ENCODE measurements around the gene LIPK.
A peak's percentile ranks its signal among the peaks of the same experiment; 100 is the strongest.

Gene LIPK

DNA sequence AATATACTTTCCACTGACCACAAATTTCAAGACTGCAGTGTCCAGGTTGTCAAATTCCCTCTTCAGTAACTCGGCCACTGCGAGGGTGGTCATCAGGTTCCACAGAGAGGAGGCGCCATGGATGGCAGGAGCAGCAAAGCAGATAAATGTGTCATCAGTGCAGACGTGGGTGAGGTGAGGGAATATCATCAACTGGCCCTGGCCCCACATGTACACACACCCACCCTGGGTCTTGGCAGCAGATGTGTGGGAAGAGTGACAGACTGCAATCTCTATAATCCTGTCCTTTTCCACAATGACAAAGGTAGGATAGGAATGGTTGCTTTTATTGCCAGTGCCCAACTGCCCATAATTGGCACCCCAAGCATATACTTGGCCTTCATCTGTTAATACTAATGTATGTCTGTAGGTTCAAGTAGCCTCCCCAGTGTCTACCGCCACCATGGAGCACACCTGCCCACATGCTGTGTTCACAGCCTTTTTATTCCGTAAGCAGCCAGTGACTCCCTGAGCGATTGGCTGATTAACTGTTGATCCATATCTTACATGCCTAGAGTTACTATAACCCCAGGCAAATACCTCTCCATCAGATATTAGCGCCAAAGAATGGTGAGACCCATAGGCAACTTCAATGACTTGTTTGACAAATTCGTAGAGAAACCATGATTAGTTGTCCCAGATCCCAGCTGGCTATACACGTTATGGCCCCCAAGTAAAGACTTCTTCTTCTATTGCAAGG is 80.2 kb downstream of the LIPK start:
- no peak for DNase-seq (ENCODE audit: low spot score)

DNA sequence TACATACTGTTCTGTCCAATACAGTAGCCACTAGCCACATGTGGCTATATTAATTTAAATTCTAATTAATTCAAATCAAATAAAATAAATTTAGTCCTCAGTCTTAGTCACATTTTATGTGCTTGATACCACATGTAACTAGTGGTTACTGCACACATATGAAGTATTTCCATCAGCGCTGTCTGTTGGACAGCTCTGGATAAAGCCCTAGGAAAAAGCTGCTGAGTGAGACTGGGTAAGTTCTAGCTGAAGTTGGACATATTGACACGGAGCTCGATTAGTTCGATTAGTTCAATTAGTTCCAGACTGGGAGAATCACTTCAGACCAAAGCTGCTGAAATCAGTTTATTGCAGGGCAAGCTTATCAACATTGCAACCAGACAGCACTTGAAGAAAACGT is 81.4 kb downstream of the LIPK start:
- no peak for DNase-seq (ENCODE audit: low spot score)

GRCh38 chr10:88788924-88789323 is 82.9 kb downstream of the LIPK start:
- no peak for DNase-seq (ENCODE audit: low spot score)

GRCh38 chr10:88791924-88792323 is 85.9 kb downstream of the LIPK start:
- DNase-seq (ENCODE audit: low spot score): no peak

GRCh38 chr10:88792661-88793060 is 86.6 kb downstream of the LIPK start:
- peak; percentile 15 for DNase-seq (ENCODE audit: low spot score)

DNA sequence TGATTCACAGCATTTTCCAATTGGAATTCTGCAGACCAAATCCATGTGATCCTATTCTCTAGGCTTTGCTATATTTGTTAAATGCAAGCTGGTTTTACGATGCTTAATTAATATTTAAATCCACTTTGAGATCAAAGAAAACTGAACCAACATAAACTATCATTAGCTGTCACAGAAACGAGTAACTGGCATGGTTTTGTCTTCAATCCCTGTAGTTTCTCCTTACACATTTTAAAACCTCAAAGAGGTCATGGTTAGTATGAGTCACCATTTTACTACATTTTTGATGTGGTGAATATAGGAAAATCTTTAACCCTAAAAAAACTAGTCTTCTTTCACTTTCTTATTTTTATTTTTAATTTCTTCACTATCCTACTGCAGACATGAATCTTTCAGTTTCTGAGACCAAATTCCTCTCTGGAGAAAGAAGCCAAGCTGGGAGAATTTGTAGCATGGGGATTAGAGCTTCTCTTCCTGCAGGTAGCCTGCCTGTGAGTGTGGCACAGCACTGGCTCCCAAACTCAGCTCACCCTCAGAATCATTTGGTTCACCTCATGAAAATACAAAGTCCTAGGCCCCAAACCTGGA is 87.8 kb downstream of the LIPK start:
- no peak for DNase-seq (ENCODE audit: low spot score)

GRCh38 chr10:88794731-88795130 is 88.7 kb downstream of the LIPK start:
- DNase-seq (ENCODE audit: low spot score): no peak

GRCh38 chr10:88800152-88801125 is 94.4 kb downstream of the LIPK start:
- no peak for DNase-seq (ENCODE audit: low spot score)
